ENCODE measurements around the gene RASGRF1.

RASGRF1 gene

DNA sequence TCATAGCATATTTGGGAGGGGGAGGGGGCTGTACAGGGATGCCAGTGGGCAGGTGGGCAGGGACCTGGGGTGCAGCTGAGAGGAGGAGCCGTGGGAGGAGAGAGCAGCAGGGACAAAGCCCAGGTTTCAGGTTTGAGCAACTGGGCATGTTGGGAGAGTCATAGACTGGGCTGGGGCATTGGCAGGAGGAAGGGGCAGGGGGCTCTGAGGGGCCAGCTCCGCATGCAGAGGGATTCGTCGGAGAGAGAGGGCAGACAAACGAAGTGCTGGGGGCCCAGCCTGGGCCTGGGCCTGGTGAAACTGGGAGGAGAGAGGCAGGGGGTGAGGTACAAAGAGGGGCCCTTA is 25.2 kb downstream of the RASGRF1 start:
- in situ Hi-C loops (cut with HindIII; ENCODE audit: low sequenced_read_pairs): no loop called here
- H3K4me3 ChIP-seq (ENCODE audit: low read depth, low read length): no peak overlapping the region
- TF ChIP-seq, protein P1, sequence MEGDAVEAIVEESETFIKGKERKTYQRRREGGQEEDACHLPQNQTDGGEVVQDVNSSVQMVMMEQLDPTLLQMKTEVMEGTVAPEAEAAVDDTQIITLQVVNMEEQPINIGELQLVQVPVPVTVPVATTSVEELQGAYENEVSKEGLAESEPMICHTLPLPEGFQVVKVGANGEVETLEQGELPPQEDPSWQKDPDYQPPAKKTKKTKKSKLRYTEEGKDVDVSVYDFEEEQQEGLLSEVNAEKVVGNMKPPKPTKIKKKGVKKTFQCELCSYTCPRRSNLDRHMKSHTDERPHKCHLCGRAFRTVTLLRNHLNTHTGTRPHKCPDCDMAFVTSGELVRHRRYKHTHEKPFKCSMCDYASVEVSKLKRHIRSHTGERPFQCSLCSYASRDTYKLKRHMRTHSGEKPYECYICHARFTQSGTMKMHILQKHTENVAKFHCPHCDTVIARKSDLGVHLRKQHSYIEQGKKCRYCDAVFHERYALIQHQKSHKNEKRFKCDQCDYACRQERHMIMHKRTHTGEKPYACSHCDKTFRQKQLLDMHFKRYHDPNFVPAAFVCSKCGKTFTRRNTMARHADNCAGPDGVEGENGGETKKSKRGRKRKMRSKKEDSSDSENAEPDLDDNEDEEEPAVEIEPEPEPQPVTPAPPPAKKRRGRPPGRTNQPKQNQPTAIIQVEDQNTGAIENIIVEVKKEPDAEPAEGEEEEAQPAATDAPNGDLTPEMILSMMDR (IDR thresholded peaks at IDR 0.05; ENCODE audit: low read depth, low read length): no peak
- DNase-seq (ENCODE audit: low read depth, low spot score): no peak

- in situ Hi-C loops (cut with HindIII; ENCODE audit: low sequenced_read_pairs): no loop called here
- H3K4me3 ChIP-seq (ENCODE audit: low read depth, low read length): no peak overlapping the region
- TF ChIP-seq, protein P1 (IDR thresholded peaks at IDR 0.05; ENCODE audit: low read depth, low read length): no peak
- DNase-seq (ENCODE audit: low read depth, low spot score): no peak
These were observed 26.1 kb downstream of the RASGRF1 start for GRCh38 chr15:79064496-79064895.

- H3K4me3 ChIP-seq (ENCODE audit: low read depth, low read length): no peak overlapping the region
- in situ Hi-C loops (cut with HindIII; ENCODE audit: low sequenced_read_pairs): no loop called here
- DNase-seq (ENCODE audit: low read depth, low spot score): no peak
- TF ChIP-seq, protein P1 (IDR thresholded peaks at IDR 0.05; ENCODE audit: low read depth, low read length): no peak
These were observed 30.4 kb downstream of the RASGRF1 start for GRCh38 chr15:79060175-79060574.

DNA sequence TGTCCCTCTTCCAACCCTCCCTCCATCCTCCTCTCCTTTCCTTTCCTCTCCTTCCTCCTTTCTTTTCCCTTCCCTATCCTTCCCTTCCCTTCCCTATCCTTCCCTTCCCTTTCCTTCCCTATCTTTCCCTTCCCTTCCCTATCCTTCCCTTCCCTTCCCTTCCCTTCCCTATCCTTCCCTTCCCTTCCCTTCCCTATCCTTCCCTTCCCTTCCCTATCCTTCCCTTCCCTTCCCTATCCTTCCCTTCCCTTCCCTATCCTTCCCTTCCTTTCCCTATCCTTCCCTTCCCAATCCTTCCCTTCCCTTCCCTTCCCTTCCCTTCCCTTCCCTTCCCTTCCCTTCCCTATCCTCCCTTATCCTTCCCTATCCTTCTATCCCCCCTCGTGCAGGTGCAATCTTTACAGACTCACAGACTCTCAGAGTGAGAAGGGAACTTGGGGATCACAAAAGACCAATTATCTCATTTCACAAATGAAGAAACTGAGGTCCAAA is 31.5 kb downstream of the RASGRF1 start:
- H3K4me3 ChIP-seq (ENCODE audit: low read depth, low read length): no peak overlapping the region
- in situ Hi-C loops (cut with HindIII; ENCODE audit: low sequenced_read_pairs): no loop called here
- TF ChIP-seq, protein P1 (IDR thresholded peaks at IDR 0.05; ENCODE audit: low read depth, low read length): no peak
- DNase-seq (ENCODE audit: low read depth, low spot score): no peak

GRCh38 chr15:79058260-79058850 is 32.2 kb downstream of the RASGRF1 start:
- no peak for DNase-seq (ENCODE audit: low read depth, low spot score)
- no peak overlapping the region for H3K4me3 ChIP-seq (ENCODE audit: low read depth, low read length)
- in situ Hi-C loops (cut with HindIII; ENCODE audit: low sequenced_read_pairs): no loop called here
- TF ChIP-seq, protein P1 (IDR thresholded peaks at IDR 0.05; ENCODE audit: low read depth, low read length): no peak

GRCh38 chr15:79057050-79057449 is 33.5 kb downstream of the RASGRF1 start:
- no peak overlapping the region for H3K4me3 ChIP-seq (ENCODE audit: low read depth, low read length)
- TF ChIP-seq, protein P1 (IDR thresholded peaks at IDR 0.05; ENCODE audit: low read depth, low read length): no peak
- in situ Hi-C loops (cut with HindIII; ENCODE audit: low sequenced_read_pairs): no loop called here
- no peak for DNase-seq (ENCODE audit: low read depth, low spot score)

Data from astrocyte of the spinal cord (primary cell).